Measurements from ENCODE around the gene FDXR.

- TF ChIP-seq CTCF (IDR thresholded peaks at IDR 0.05): no peak
- TF ChIP-seq POLR2A (IDR thresholded peaks at IDR 0.05): no peak
- TF ChIP-seq POLR2AphosphoS5 (IDR thresholded peaks at IDR 0.05; ENCODE audit: insufficient read depth in 1 of 2, low read depth in 1 of 2): no peak
Measured at GRCh38 chr17:74892974-74893911, 20.4 kb upstream of the FDXR start, which contains the start of gene FADS6.

All from vagina (tissue), 2 donors.